AG09309 (cell line): ENCODE measurements around the gene ZNF543.
A peak's percentile ranks its signal among the peaks of the same experiment; 100 is the strongest.

Experiments used
- DNase-seq: peaks from one replicate; pipeline ENCODE4 v3.0.0-alpha.2; 2010; ENCODE audit warnings: low read depth
- H3K4me3 ChIP-seq: 2 replicates; pipeline ENCODE4 v1.5.1; 2011; ENCODE audit warnings: mild to moderate bottlenecking, low read depth, low read length, moderate library complexity; ENCODE audit not compliant: control insufficient read depth
- CTCF ChIP-seq: IDR thresholded peaks from 2 replicates; pipeline ENCODE4 v1.5.1; 2011; ENCODE audit warnings: mild to moderate bottlenecking, low read depth, low read length, inconsistent platforms; ENCODE audit not compliant: insufficient read depth, control insufficient read depth; ENCODE audit errors: missing control alignments

ZNF543 gene

DNA sequence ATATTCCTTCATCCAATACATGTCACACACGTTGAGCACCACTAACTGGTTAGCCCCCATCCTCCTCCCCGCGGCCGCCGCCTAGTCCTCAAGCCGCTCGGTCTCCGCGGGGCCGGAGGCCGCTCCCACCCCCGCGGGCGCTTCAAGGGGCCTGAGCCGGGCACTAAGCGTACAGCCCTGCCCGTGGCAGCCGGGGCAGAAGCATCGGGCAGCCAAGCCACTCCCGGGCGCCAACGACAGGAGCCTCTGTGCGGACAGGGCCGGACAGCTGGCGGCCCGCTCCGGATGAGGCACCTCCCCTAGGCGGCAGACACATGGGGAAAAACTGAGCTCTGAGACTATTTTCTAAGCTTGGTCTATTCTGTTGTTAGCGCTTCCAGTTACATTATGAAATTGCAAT is 2.8 kb upstream of the ZNF543 start:
- H3K4me3 ChIP-seq, result no peak overlapping the region
- no peak for TF ChIP-seq CTCF
- DNase-seq, result no peak

- peak overlapping the region; percentile 85 for H3K4me3 ChIP-seq
- TF ChIP-seq CTCF, result no peak
- no peak for DNase-seq
Measured at GRCh38 chr19:57319869-57320179, 448 bp upstream of the ZNF543 start.

DNA sequence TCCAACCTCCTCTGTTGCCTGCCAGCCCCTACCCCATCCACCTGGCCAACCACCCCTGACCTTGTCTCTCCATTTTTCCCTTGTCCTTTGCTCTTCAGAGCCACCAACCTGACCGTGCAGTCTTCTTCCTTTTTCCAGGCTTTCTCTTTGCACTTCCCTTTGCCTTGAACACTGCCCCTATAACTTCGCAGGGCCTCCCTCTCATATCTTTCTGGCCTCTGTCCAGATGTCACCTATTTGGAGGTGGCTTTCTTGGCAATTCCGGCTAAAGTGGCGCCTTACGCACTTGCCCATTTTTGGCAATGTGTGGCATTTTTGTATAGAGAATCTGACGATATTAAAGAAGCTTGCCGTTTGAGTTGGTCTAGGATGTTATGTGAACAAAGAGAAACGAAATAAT is 844 bp downstream of the ZNF543 start:
- DNase-seq, result no peak
- no peak for TF ChIP-seq CTCF
- H3K4me3 ChIP-seq, result peak overlapping the region; percentile 85

- no peak for TF ChIP-seq CTCF
- no peak for DNase-seq
- no peak overlapping the region for H3K4me3 ChIP-seq
Measured at GRCh38 chr19:57321751-57322150, 1.5 kb downstream of the ZNF543 start.

DNA sequence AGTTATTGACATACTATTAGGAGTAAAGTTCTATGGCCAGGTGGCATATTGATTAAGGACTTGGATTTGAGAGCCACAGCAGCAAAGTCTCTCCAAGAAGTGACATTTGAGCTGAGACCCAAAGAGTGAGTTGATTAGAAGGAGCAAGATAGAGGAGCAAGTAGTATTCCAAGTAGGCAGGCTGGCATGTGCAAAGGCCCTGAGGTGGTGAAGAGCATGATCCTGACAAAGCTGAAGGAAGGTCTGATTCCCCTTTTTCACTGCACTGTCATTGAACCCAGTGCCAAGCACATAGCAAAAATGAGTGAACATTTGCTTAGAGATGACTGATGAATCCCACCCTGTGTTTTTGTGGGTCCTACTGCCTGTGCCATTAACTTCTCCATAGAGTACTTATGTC is 4.7 kb downstream of the ZNF543 start:
- no peak for TF ChIP-seq CTCF
- DNase-seq, result no peak
- H3K4me3 ChIP-seq, result no peak overlapping the region

DNA sequence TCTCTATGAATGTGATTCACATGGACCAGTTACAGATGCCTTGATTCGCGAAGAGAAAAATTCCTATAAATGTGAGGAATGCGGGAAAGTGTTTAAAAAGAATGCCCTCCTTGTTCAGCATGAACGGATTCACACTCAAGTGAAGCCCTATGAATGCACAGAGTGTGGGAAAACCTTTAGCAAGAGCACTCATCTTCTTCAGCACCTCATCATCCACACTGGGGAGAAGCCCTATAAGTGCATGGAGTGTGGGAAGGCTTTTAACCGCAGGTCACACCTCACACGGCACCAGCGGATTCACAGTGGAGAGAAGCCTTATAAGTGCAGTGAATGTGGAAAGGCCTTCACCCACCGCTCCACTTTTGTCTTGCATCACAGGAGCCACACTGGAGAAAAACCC is 7.7 kb downstream of the ZNF543 start:
- DNase-seq, result no peak
- no peak for TF ChIP-seq CTCF
- no peak overlapping the region for H3K4me3 ChIP-seq

GRCh38 chr19:57334191-57334590 is 13.9 kb downstream of the ZNF543 start:
- no peak overlapping the region for H3K4me3 ChIP-seq
- TF ChIP-seq CTCF, result no peak

More at GRCh38 chr19:57334191-57334590, 13.9 kb downstream of the ZNF543 start:
- no peak for DNase-seq
